ENCODE data around the gene ACKR3. TPM values are rescaled to one million over a fixed set of nuclear protein-coding genes. Genes with fewer than 3 reads are reported as not detected.

ACKR3 gene
- total and polyA plus RNA-seq, 4 experiments from 2014 or later = 3.7 to 4.5 (median 4.2) TPM

DNA sequence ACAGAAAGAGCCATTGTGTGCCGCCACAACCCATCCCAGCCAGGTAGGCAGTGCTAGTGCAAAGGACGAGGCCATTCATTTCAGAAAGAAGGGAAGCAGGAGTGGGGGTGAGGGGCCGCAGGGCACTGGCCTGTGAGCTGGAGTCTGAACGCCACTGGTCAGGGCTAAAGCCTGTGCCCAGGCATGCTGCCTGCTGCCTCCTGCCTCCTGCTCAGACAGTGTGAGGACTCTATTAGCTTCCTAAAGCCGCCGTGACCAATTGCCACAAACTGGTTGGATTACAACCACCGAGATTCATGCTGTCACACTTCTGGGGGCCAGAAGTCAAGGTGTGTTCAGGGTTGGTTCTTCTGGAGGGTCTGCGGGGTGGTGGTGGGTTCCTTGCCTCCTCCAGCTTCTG lies 21.2 kb downstream of the ACKR3 start:
- Histone ChIP-seq H3K9me3 (ENCODE audit: control insufficient read depth in 1 of 2, low read length in 2 of 2) (no peaks in the 10 kb centered on the region), H3K4me3 (ENCODE audit: low read length in 2 of 2) (no peak overlapping the region), H3K27ac (ENCODE audit: low read depth, low read length) (no peak overlapping the region), H3K36me3 (ENCODE audit: insufficient read depth, low read length) (no peaks in the 10 kb centered on the region), H3K4me1 (ENCODE audit: insufficient read depth, low read length) (no peaks in the 10 kb centered on the region), H3K27me3 (ENCODE audit: insufficient read depth, low read length) (no peaks in the 10 kb centered on the region)
- no peak overlapping the region for H3K27ac Mint-ChIP-seq
- H3K27me3 Mint-ChIP-seq = no peaks in the 10 kb centered on the region
- no peak overlapping the region for H3K4me3 Mint-ChIP-seq
- ChIA-PET CTCF (ENCODE audit: partially characterized antibody) (interaction anchor here (1.0 kb wide), 1 partner anchor 14 kb away, joined by 3 read pairs; no protein-coding TSS in a partner anchor), POLR2A (ENCODE audit: partially characterized antibody) (no interaction called here)
- H3K36me3 Mint-ChIP-seq = no peaks in the 10 kb centered on the region
- DNase-seq = no peak
- intact Hi-C loops (cut with micrococcal nuclease) = no loop called here
- H3K4me1 Mint-ChIP-seq = no peaks in the 10 kb centered on the region
- H3K9me3 Mint-ChIP-seq = peaks cover 0 to 3% (median 0%) of the 10 kb centered on the region in 8 donors

DNA sequence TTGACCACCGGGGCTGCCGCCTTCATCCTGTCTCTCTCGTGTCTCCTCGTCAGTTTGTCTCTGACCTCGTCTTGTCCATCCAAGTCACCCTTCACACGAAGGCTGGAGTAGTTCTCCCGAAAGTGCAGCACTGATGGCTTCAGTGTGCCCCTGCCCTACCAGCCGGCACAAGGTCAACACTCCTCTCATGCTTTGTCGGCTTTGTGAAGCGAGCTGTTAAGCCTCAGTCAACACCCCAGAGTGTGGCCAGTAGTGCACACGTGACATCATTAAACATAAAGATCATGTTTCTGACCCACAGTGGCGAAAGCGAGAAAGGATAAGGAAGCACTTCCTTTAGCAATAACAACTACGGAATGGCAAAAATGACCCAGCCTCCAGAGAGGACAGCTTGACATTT lies 23.2 kb downstream of the ACKR3 start:
- no peaks in the 10 kb centered on the region for H3K9me3 ChIP-seq (ENCODE audit: control insufficient read depth in 1 of 2, low read length in 2 of 2)
- no peaks in the 10 kb centered on the region for H3K36me3 Mint-ChIP-seq
- H3K27me3 Mint-ChIP-seq = no peaks in the 10 kb centered on the region
- POLR2A ChIA-PET (ENCODE audit: partially characterized antibody) = no interaction called here
- H3K27ac ChIP-seq (ENCODE audit: low read depth, low read length) = no peak overlapping the region
- H3K4me1 Mint-ChIP-seq = no peaks in the 10 kb centered on the region
- CTCF ChIA-PET (ENCODE audit: partially characterized antibody) = no interaction called here
- no peak for DNase-seq
- no peaks in the 10 kb centered on the region for H3K36me3 ChIP-seq (ENCODE audit: insufficient read depth, low read length)
- no peaks in the 10 kb centered on the region for H3K27me3 ChIP-seq (ENCODE audit: insufficient read depth, low read length)
- no peaks in the 10 kb centered on the region for H3K9me3 Mint-ChIP-seq
- intact Hi-C loops (cut with micrococcal nuclease) = no loop called here
- no peak overlapping the region for H3K4me3 Mint-ChIP-seq
- no peaks in the 10 kb centered on the region for H3K4me1 ChIP-seq (ENCODE audit: insufficient read depth, low read length)
- no peak overlapping the region for H3K4me3 ChIP-seq (ENCODE audit: low read length in 2 of 2)
- H3K27ac Mint-ChIP-seq = no peak overlapping the region

DNA sequence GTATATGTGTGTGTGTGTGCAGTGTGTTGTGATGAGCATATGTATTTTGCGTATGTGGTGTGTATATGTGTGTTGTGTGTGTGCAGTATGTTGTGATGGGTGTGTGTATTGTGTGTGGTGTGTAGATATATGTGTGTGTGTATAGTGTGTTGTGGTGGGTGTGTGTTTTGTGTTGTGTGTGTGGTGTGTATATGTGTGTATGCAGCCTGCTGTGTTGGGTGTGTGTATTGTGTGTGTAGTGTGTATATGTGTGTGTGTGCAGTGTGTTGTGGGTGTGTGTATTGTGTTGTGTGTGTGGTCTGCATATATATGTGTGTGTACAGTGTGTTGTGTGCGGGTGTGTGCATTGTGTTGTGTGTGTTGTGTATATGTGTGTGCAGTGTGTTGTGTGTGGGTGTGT lies 23.9 kb downstream of the ACKR3 start:
- H3K36me3 Mint-ChIP-seq = no peaks in the 10 kb centered on the region
- H3K9me3 Mint-ChIP-seq = no peaks in the 10 kb centered on the region
- intact Hi-C loops (cut with micrococcal nuclease) = no loop called here

DNA sequence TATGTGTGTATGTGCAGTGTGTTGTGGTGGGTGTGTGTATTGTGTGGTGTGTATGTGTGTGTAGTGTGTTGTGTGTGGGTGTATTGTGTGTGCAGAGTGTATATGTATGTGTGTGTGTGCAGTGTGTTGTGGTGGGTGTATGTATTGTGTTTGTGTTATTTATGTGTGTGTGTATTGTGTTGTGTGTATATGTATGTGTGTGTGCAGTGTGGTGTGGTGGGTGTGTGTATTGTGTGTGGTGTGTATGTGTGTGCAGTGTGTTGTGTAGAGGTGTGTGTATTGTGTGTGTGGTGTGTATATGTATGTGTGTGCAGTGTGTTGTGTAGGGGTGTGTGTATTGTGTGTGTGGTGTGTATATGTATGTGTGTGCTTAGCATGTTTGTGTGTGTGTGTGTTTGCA lies 24.3 kb downstream of the ACKR3 start:
- H3K4me1 Mint-ChIP-seq = no peaks in the 10 kb centered on the region
- H3K36me3 ChIP-seq (ENCODE audit: insufficient read depth, low read length) = no peaks in the 10 kb centered on the region

More for the DNA sequence above, 23.9 kb downstream of the ACKR3 start:
- H3K27me3 ChIP-seq (ENCODE audit: insufficient read depth, low read length) = no peaks in the 10 kb centered on the region
- no peak overlapping the region for H3K27ac Mint-ChIP-seq
- no peaks in the 10 kb centered on the region for H3K4me1 Mint-ChIP-seq
- CTCF ChIA-PET (ENCODE audit: partially characterized antibody) = no interaction called here
- no peaks in the 10 kb centered on the region for H3K36me3 ChIP-seq (ENCODE audit: insufficient read depth, low read length)
- no peaks in the 10 kb centered on the region for H3K27me3 Mint-ChIP-seq
- DNase-seq = no peak
- H3K9me3 ChIP-seq (ENCODE audit: control insufficient read depth in 1 of 2, low read length in 2 of 2) = no peaks in the 10 kb centered on the region
- no peaks in the 10 kb centered on the region for H3K4me1 ChIP-seq (ENCODE audit: insufficient read depth, low read length)
- no peak overlapping the region for H3K4me3 Mint-ChIP-seq
- no peak overlapping the region for H3K27ac ChIP-seq (ENCODE audit: low read depth, low read length)
- POLR2A ChIA-PET (ENCODE audit: partially characterized antibody) = no interaction called here
- no peak overlapping the region for H3K4me3 ChIP-seq (ENCODE audit: low read length in 2 of 2)

DNA sequence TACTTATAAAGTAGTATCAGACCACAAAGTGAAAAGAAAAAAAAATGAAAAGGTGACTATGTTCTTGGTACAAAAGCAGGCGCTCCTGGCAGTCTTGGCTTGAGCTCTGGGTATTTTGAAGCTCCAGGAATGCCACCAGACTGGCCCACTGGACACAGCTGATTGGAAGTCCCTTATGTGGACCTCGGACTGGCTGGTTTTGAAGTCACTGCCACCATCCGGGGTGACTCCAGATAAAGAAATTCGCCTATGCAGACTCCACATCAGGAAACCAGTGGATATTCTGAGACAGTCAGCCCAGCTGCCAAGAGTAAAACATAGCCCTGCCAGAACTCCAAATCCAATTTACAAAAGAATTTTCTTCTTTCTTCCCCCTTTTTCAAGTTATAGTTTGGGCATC lies 28.0 kb downstream of the ACKR3 start:
- intact Hi-C loops (cut with micrococcal nuclease) = no loop called here
- no peaks in the 10 kb centered on the region for H3K36me3 Mint-ChIP-seq
- Histone ChIP-seq H3K4me3 (ENCODE audit: low read length in 2 of 2) (no peak overlapping the region), H3K27me3 (ENCODE audit: insufficient read depth, low read length) (no peaks in the 10 kb centered on the region), H3K9me3 (ENCODE audit: control insufficient read depth in 1 of 2, low read length in 2 of 2) (no peaks in the 10 kb centered on the region), H3K4me1 (ENCODE audit: insufficient read depth, low read length) (no peaks in the 10 kb centered on the region), H3K27ac (ENCODE audit: low read depth, low read length) (no peak overlapping the region), H3K36me3 (ENCODE audit: insufficient read depth, low read length) (no peaks in the 10 kb centered on the region)
- DNase-seq = no peak
- H3K27ac Mint-ChIP-seq = no peak overlapping the region
- no peaks in the 10 kb centered on the region for H3K9me3 Mint-ChIP-seq
- H3K4me3 Mint-ChIP-seq = no peak overlapping the region
- ChIA-PET CTCF (ENCODE audit: partially characterized antibody) (interaction anchor here (1.0 kb wide), 1 partner anchor 84 kb away, joined by 3 read pairs; no protein-coding TSS in a partner anchor), POLR2A (ENCODE audit: partially characterized antibody) (no interaction called here)
- no peaks in the 10 kb centered on the region for H3K4me1 Mint-ChIP-seq
- peaks cover 2 to 5% of the 10 kb centered on the region in 2 donors for H3K27me3 Mint-ChIP-seq

More for the DNA sequence above, 24.3 kb downstream of the ACKR3 start:
- Mint-ChIP-seq H3K36me3 (no peaks in the 10 kb centered on the region), H3K9me3 (no peaks in the 10 kb centered on the region), H3K4me3 (no peak overlapping the region), H3K27me3 (no peaks in the 10 kb centered on the region), H3K27ac (no peak overlapping the region)
- H3K27ac ChIP-seq (ENCODE audit: low read depth, low read length) = no peak overlapping the region
- H3K27me3 ChIP-seq (ENCODE audit: insufficient read depth, low read length) = no peaks in the 10 kb centered on the region
- ChIA-PET POLR2A (ENCODE audit: partially characterized antibody) (no interaction called here), CTCF (ENCODE audit: partially characterized antibody) (interaction anchor here (1.2 kb wide), 1 partner anchor 81 kb away, joined by 3 read pairs; no protein-coding TSS in a partner anchor)
- no peaks in the 10 kb centered on the region for H3K9me3 ChIP-seq (ENCODE audit: control insufficient read depth in 1 of 2, low read length in 2 of 2)
- DNase-seq = no peak
- no peak overlapping the region for H3K4me3 ChIP-seq (ENCODE audit: low read length in 2 of 2)
- intact Hi-C loops (cut with micrococcal nuclease) = no loop called here
- no peaks in the 10 kb centered on the region for H3K4me1 ChIP-seq (ENCODE audit: insufficient read depth, low read length)

DNA sequence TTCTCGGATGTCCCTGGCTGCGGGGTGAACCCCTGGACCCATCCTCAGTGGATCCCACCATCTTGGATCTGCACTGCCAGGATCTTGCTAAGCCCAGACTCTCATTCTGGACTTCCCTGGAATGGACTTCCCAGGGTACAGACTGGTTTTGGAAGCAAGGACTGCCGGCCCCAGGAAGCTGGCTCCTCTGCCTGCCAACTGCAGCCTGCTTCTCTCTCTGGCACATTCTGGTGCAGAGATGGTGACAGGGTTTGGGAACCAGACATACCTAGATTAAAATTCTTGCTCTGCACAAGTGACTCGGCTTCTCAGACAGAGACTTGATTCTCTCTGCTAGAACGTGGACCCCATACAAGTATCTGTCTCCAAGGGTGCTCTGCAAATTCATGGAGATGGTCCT lies 29.4 kb downstream of the ACKR3 start:
- H3K4me3 Mint-ChIP-seq = no peak overlapping the region
- ChIA-PET CTCF (ENCODE audit: partially characterized antibody) (no interaction called here), POLR2A (ENCODE audit: partially characterized antibody) (no interaction called here)
- H3K27me3 ChIP-seq (ENCODE audit: insufficient read depth, low read length) = no peaks in the 10 kb centered on the region
- no peak overlapping the region for H3K27ac Mint-ChIP-seq
- H3K36me3 Mint-ChIP-seq = no peaks in the 10 kb centered on the region
- H3K4me3 ChIP-seq (ENCODE audit: low read length in 2 of 2) = no peak overlapping the region
- intact Hi-C loops (cut with micrococcal nuclease) = no loop called here
- no peaks in the 10 kb centered on the region for H3K36me3 ChIP-seq (ENCODE audit: insufficient read depth, low read length)
- H3K9me3 ChIP-seq (ENCODE audit: control insufficient read depth in 1 of 2, low read length in 2 of 2) = no peaks in the 10 kb centered on the region
- H3K4me1 Mint-ChIP-seq = no peaks in the 10 kb centered on the region
- no peak for DNase-seq
- H3K27ac ChIP-seq (ENCODE audit: low read depth, low read length) = no peak overlapping the region
- H3K27me3 Mint-ChIP-seq = peaks cover 2 to 9% of the 10 kb centered on the region in 2 donors
- H3K4me1 ChIP-seq (ENCODE audit: insufficient read depth, low read length) = no peaks in the 10 kb centered on the region
- H3K9me3 Mint-ChIP-seq = no peaks in the 10 kb centered on the region

DNA sequence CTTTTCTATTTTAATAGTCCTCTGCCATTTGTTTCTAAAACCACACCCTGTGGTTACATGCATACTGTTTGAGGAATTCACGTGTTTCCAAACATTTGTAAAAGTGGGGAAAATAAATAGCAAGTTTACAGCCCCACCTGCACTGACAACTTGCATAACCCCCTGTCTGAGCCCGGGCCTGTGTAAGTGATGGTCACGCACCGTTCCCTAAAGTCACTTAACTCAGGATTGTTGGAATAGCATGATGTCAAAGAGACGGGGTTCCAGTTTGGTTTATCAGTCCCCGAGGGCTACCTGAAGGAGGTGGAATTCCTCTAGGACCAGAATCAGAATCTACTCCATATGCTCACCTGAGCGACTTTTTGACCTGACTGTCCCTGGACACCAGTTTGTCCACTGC lies 30.5 kb downstream of the ACKR3 start:
- Histone ChIP-seq H3K27me3 (ENCODE audit: insufficient read depth, low read length) (no peaks in the 10 kb centered on the region), H3K27ac (ENCODE audit: low read depth, low read length) (no peak overlapping the region), H3K4me3 (ENCODE audit: low read length in 2 of 2) (no peak overlapping the region), H3K9me3 (ENCODE audit: control insufficient read depth in 1 of 2, low read length in 2 of 2) (no peaks in the 10 kb centered on the region), H3K36me3 (ENCODE audit: insufficient read depth, low read length) (no peaks in the 10 kb centered on the region), H3K4me1 (ENCODE audit: insufficient read depth, low read length) (no peaks in the 10 kb centered on the region)
- no peak overlapping the region for H3K27ac Mint-ChIP-seq
- POLR2A ChIA-PET (ENCODE audit: partially characterized antibody) = no interaction called here
- no peak for DNase-seq
- CTCF ChIA-PET (ENCODE audit: partially characterized antibody) = interaction anchor here (1.8 kb wide), 1 partner anchor 11 kb away, joined by 7 read pairs; no protein-coding TSS in a partner anchor
- no peak overlapping the region for H3K4me3 Mint-ChIP-seq
- peaks cover 0 to 4% (median 1%) of the 10 kb centered on the region in 4 donors for H3K4me1 Mint-ChIP-seq
- H3K36me3 Mint-ChIP-seq = no peaks in the 10 kb centered on the region
- H3K27me3 Mint-ChIP-seq = peaks cover 10 to 13% of the 10 kb centered on the region in 2 donors
- intact Hi-C loops (cut with micrococcal nuclease) = no loop called here
- H3K9me3 Mint-ChIP-seq = no peaks in the 10 kb centered on the region

DNA sequence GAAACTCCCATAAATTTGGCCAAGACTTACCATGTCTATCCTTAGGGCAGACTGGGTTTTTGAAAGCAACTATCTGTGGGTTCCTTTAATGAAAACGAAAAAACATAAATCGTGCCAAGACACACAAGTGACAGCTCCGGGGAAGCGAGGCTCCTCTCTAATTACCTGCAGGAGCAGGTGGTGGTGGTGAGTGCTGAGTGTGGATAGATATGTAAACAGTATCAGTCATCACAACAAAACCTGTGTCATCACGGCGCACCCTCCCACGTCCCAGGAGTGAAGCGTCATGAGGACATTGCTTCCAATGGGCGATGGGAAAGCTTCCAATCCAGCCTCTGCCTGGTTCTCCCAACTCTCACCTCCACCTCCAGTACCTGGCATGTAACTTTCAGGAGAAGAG lies 31.3 kb downstream of the ACKR3 start:
- peaks cover 0 to 4% (median 1%) of the 10 kb centered on the region in 4 donors for H3K4me1 Mint-ChIP-seq
- POLR2A ChIA-PET (ENCODE audit: partially characterized antibody) = no interaction called here
- no peaks in the 10 kb centered on the region for H3K9me3 Mint-ChIP-seq
- H3K4me3 Mint-ChIP-seq = no peak overlapping the region
- Histone ChIP-seq H3K4me3 (ENCODE audit: low read length in 2 of 2) (no peak overlapping the region), H3K27me3 (ENCODE audit: insufficient read depth, low read length) (no peaks in the 10 kb centered on the region), H3K4me1 (ENCODE audit: insufficient read depth, low read length) (no peaks in the 10 kb centered on the region), H3K9me3 (ENCODE audit: control insufficient read depth in 1 of 2, low read length in 2 of 2) (no peaks in the 10 kb centered on the region), H3K27ac (ENCODE audit: low read depth, low read length) (no peak overlapping the region), H3K36me3 (ENCODE audit: insufficient read depth, low read length) (no peaks in the 10 kb centered on the region)
- intact Hi-C loops (cut with micrococcal nuclease) = no loop called here
- DNase-seq = no peak
- H3K27me3 Mint-ChIP-seq = peaks cover 12 to 16% of the 10 kb centered on the region in 2 donors
- no peak overlapping the region for H3K27ac Mint-ChIP-seq
- CTCF ChIA-PET (ENCODE audit: partially characterized antibody) = interaction anchor here (0.9 to 1.8 kb wide), 2 partner anchors 11 to 14 kb away, joined by 3 to 7 read pairs; no protein-coding TSS in a partner anchor
- H3K36me3 Mint-ChIP-seq = no peaks in the 10 kb centered on the region

Data from CD4-positive, alpha-beta memory T cell (primary cell).